Measurements from ENCODE around the gene FAM167B.

DNA sequence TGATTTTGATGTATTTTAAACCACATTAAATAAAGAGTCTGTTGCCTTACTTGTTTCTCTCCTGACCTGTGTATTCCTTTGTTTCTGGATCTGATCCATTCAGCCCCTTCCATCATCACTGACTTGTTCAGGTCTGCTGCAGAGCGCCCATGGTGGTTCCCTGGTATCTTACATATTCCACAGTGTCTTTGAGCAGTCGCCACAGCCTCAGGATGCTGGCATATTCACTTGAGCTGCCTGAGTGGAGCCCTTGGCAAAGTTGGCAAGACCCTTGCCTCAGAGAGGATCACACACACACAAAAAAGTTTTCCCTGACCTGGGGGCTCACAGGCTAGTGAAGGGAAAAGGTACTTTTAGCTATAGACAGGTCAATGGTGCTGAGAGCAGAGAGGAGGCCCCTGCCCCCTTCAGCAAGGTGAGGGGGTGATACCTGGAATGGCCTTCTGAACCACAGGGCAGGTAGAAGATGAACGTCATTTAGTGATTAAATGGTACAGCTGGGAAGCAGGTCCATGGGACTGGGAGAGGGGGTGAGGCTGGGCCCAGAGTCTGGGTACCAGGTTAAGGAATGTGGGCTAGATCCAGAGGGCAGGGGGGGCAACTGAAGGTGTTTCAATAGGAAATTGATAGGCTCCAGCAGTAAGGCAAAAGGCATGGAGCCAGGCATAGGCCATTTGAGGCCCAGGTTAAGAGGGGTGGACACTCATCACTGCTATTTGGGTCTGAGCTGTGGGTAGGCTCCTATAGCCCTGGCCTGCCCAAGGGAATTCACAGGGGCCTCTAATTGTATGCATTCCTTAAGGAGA, 48.6 kb upstream of the FAM167B start:
- TF ChIP-seq CTCF (IDR thresholded peaks at IDR 0.05) = no peak
- peak; percentile 37 for TF ChIP-seq POLR2AphosphoS5 (IDR thresholded peaks at IDR 0.05; ENCODE audit: low read depth, low read length)
- no peak for TF ChIP-seq GABPA (IDR thresholded peaks at IDR 0.05; ENCODE audit: low read depth)
- no peak for TF ChIP-seq MEF2A (IDR thresholded peaks at IDR 0.05; ENCODE audit: borderline replicate concordance, low read depth)
- TF ChIP-seq TAF1 (IDR thresholded peaks at IDR 0.05; ENCODE audit: borderline replicate concordance, low read depth, low read length) = no peak
